ENCODE results near the gene HJV.
"Not testable (repeated sequence)": the region's sequence is repeated elsewhere in the genome, so short reads cannot be mapped to it uniquely, and the experiment has no call there.

HJV gene, protein sequence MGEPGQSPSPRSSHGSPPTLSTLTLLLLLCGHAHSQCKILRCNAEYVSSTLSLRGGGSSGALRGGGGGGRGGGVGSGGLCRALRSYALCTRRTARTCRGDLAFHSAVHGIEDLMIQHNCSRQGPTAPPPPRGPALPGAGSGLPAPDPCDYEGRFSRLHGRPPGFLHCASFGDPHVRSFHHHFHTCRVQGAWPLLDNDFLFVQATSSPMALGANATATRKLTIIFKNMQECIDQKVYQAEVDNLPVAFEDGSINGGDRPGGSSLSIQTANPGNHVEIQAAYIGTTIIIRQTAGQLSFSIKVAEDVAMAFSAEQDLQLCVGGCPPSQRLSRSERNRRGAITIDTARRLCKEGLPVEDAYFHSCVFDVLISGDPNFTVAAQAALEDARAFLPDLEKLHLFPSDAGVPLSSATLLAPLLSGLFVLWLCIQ

DNA sequence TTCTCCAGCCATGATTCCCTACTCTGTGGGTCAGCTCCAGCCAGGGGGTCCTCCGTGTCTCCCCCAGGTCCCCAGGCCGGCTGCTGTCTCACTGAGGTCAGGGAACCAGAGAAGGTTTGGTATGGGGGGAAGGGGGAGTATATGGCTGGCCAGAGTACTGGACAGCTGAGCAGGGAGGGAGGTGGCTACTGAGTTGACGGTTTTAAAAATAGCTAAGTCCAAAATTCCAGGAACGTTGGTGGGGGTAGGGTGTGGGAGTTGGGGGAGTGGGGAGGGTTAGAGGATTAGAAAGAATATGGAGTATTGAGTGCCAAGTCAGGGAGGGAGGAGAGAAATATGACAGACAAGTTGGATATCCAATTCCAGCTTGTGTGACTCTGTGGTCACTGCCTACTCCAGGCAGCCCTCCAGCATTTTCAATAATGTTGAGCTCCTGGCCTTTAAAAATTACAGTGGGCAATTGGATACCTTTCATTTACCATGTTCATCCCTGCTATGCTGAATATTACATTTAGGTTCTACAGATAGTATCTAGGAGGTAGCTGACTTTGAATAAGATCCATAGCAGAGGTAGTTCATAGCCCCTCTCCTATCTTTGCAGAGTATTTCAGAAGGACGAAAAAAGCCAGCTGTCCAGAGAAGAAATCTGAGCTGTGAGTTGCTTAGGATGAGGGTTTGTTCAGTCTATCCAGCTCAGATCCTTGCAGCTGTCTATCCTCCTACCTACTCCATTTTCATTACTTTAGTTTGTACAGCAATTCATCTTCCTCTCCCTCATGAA is at the start of gene HJV:
HJV (minus strand) TSS at position 114 of the 781 bp plus-strand sequence. CDS start 1,504 bp downstream, outside the sequence.
- DNase-seq = no peak

DNA sequence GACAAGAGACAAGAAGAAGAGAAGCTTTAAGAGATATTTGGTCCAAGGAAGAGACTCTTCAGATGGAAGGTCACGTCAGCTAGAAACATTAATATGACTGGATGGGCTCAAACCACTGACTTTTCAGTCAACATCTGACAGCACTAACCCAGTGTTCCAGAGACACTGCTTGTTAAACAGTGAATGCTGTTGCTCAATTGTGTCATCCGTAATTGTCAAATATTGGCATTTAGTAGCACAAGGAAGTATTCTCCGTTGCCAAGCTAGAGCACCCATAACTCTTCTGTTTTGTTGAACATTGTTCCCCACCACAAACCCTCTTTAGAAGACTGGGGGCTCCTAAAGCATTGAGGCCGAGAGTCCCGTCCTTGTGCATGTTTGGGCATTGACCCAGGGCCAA is 37.6 kb upstream of the HJV start:
- not testable (repeated sequence) for DNase-seq

- peak; percentile 93 for DNase-seq
Observed at GRCh38 chr1:146051852-146052676, 30.5 kb upstream of the HJV start.

GRCh38 chr1:146051452-146051851 is 29.9 kb upstream of the HJV start:
- DNase-seq = no peak

DNA sequence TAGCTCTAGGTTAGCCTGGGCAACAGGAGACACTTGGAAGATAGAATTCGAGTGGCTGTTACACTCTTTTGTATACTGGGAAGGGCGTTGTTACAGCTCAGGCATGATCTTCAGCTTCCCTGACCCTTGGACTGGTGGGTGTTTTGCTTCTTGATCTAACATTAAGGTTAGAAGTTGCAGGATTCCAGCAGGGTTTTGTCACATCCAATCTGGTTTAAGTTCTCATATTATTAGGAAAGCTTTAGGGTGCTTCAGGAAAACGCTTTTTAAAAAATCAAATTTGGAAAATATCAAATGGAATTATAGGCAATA is 29.1 kb upstream of the HJV start:
- not testable (repeated sequence) for DNase-seq

DNA sequence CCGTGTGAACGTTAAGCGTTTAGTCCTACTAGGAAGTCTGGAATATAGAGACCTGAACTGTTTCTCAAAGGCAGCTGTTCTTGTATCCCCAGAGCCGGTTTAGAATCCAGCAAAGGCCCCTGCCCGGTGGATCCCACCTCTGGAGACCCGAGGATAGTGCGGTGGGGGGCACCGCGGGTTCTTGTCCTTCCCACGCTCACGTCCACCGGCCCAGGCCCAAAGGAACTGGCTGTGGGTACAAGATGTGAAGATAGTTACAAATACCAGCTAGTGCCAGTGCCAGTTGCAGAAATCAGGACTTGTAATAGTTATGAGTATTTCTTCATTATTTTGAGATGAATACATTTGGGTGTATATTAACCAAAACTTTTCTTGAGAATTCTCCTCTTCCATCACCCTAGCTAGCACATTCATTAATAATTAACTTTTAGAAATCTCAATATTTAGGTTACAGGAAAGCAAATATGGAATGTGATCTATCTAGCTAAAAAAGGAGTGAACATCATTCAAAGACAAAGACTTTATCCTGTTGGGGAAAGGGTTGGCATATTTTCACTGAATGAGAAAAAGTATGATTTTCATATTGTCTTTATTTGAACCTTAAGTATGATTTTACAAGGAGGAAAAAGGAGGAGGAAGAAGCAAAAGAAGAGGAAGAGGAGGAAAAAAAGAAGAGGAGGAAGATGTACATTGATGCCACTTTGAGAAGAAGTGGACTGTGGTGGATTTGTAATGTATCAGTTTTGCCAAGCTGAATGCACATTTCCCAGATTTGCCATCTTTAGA is 28.5 kb upstream of the HJV start:
- DNase-seq = not testable (repeated sequence)

- no peak for DNase-seq
Observed at GRCh38 chr1:146049436-146049835, 27.9 kb upstream of the HJV start.

DNA sequence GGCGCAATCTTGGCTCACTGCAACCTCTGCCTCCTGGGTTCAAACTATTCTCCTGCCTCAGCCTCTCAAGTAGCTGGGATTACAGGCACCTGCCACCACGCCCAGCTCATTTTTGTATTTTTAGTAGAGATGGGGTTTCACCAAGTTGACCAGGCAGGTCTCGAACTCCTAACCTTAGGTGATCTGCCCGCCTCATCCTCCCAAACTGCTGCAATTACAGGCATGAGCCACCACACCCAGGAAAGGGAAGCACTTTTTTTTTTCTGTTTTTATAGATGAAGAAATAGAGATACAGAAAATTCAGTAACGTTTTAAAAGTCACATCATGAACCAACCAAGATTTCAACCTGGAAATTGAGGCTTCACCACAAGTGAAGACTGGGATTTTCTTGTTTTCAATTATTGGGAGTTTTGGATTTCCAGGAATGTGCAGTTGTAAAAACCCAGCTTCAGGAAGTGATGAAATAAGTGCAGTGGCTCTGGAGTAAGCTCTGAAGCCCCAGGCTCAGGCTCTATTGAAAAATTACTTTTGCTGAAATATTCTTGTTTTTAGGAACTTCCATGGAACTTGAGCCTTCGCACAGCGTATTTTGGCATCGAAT is 27.1 kb upstream of the HJV start:
- DNase-seq = not testable (repeated sequence)

DNA sequence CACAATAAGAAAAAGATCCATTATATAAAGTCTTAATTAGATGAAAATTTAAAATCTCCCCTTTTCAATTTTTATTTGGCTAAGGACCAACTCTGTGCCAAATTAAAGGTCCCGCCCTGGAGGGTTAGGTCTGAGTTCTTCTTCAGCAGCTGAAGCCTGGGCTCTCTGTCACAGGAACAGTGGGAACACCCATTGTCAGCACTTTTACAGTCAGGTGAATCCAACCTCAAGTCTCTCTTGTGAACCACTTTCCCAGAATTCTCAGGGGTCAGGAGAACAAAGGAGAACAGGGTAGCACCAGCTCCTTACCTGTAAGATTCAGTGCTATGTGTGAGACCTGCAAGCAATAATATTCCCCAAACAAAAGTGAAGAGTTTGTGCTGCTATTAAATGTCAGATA is 25.1 kb upstream of the HJV start:
- no peak for DNase-seq

- DNase-seq = peak; percentile 43
Observed at GRCh38 chr1:146039844-146040194, 18.3 kb upstream of the HJV start.

DNA sequence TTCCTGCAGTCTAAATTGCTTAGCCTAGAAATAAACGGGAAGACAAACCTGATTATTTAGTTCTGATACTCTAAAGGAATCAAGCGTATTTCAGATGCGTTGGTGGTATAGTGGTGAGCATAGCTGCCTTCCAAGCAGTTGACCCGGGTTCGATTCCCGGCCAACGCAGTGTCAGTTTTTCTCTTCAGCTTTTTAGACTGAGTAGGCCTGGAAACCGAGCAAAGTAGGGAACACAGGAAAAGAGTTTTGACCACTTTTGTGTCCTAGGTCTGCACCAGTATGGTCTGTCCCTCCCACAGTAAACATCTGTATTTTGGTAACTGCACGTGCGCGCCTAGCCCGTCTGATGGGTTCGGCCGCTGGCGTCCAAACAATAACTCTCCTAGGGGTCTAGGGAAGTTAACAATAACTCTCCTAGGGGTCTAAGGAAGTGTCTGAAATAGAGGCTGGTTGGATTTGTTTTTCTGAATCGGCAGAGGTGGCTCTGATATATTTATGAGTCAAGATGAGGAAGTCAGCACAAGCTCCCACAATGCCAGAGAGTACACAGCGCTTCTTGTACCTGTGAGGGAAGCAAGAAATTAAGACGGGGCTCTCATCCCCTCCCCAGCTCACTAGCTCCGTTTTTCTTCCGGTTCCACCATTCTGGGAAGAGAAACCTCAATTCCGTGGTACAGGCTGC is 15.6 kb upstream of the HJV start:
- peak; percentile 95 for DNase-seq

- peak; percentile 59 for DNase-seq
Observed at GRCh38 chr1:146036241-146036964, 14.9 kb upstream of the HJV start.

GRCh38 chr1:146035048-146035423 is 13.5 kb upstream of the HJV start:
- DNase-seq = peak; percentile 83

- DNase-seq = peak; percentile 58
Observed at GRCh38 chr1:146032631-146033219, 11.2 kb upstream of the HJV start.

DNA sequence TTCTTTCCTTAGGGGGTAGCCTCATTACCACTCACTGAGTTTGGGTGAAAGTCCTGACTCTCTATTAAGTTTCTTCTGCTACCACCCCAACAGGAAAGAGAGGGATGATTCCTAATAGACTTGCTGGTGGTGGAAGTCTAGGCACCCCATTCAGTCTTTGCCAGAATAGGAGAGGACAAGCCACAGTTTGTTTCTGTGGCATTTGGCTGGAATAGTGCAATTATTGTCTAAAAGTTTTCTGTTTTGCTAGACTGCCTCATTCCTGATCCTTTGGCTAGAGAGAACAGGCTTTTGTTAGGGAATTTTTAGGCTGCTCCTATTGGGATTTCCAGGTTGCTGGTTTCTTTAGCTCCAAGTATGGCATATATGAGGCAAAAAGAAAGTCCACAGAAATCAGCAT is 9.9 kb upstream of the HJV start:
- DNase-seq = no peak

GRCh38 chr1:146029117-146029516 is 7.6 kb upstream of the HJV start:
- no peak for DNase-seq

DNA sequence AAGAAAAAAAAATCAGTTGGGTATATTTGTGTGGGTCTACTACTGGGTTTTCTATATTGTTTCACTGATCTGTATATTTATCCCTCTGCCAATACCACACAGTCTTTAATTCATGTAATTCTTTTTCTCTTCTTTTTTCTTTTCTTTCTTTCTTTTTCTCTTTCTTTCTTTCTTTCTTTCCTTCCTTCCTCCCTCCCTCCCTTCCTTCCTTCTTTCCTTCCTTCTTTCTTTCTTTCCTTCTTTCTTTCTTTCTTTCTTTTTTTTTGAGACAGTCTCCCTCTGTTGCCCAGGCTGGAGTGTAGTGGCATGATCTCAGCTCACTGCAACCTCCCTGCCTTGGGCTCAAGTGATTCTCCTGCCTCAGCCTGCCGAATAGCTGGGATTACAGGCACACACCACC is 5.1 kb upstream of the HJV start:
- not testable (repeated sequence) for DNase-seq

GRCh38 chr1:146025787-146026495 is 4.4 kb upstream of the HJV start:
- not testable (repeated sequence) for DNase-seq

- no peak for DNase-seq
Observed at GRCh38 chr1:146022403-146023127, 1.0 kb upstream of the HJV start.

Data from NCI-H2227 treated with DMSO at 0.1 percent for 48 hours (cell line).